ENCODE results near the gene ANKRD65. TPM values are rescaled to one million over a fixed set of nuclear protein-coding genes. Genes with fewer than 3 reads are reported as not detected.

Gene ANKRD65
- total and polyA plus RNA-seq, 4 experiments from 2014 or later, result not detected

Other genes starting within 250 kb of the ANKRD65 start
- gene TTLL10, start 247.4 kb downstream of the ANKRD65 start, total RNA-seq, result not detected
- gene TTLL10, start 247.4 kb downstream of the ANKRD65 start, polyA plus RNA-seq, result under 1 TPM; 0.27 to 0.45 TPM
- 1 to 10 TPM; 8.0 to 8.6 TPM for gene TNFRSF18, start 214.7 kb downstream of the ANKRD65 start, total RNA-seq
- gene TNFRSF18, start 214.7 kb downstream of the ANKRD65 start, polyA plus RNA-seq, result 10 to 100 TPM; 22.1 to 27.1 TPM
- 10 to 100 TPM; 13.5 to 15.5 TPM for gene TNFRSF4, start 207.1 kb downstream of the ANKRD65 start, total RNA-seq
- gene TNFRSF4, start 207.1 kb downstream of the ANKRD65 start, polyA plus RNA-seq, result 10 to 100 TPM; 63.2 to 75.1 TPM
- gene SDF4, start 189.3 kb downstream of the ANKRD65 start, total RNA-seq, result 100 to 1,000 TPM; 125 to 138 TPM
- gene SDF4, start 189.3 kb downstream of the ANKRD65 start, polyA plus RNA-seq, result 100 to 1,000 TPM in 1 of 2 donors, 10 to 100 TPM in 1; 97.4 to 106 TPM
- 10 to 100 TPM; 23.0 to 23.7 TPM for gene B3GALT6, start 189.0 kb downstream of the ANKRD65 start, total RNA-seq
- gene B3GALT6, start 189.0 kb downstream of the ANKRD65 start, polyA plus RNA-seq, result 10 to 100 TPM in 1 of 2 donors, 1 to 10 TPM in 1; 5.4 to 14.4 TPM
- gene C1QTNF12, start 174.6 kb downstream of the ANKRD65 start, total RNA-seq, result 1 to 10 TPM; 2.4 to 3.3 TPM
- gene C1QTNF12, start 174.6 kb downstream of the ANKRD65 start, polyA plus RNA-seq, result under 1 TPM in 1 of 2 donors, not detected in 1; 0.31 TPM
- 10 to 100 TPM; 82.8 to 92.9 TPM for gene UBE2J2, start 147.4 kb downstream of the ANKRD65 start, total RNA-seq
- gene UBE2J2, start 147.4 kb downstream of the ANKRD65 start, polyA plus RNA-seq, result 10 to 100 TPM; 79.4 to 96.7 TPM
- 10 to 100 TPM in 1 of 2 experiments, 1 to 10 TPM in 1; 9.6 to 11.5 TPM for gene SCNN1D, start 140.8 kb downstream of the ANKRD65 start, total RNA-seq
- gene SCNN1D, start 140.8 kb downstream of the ANKRD65 start, polyA plus RNA-seq, result under 1 TPM in 1 of 2 donors, not detected in 1; 0.25 TPM
- gene ACAP3, start 113.3 kb downstream of the ANKRD65 start, total RNA-seq, result 10 to 100 TPM; 59.7 to 65.6 TPM
- gene ACAP3, start 113.3 kb downstream of the ANKRD65 start, polyA plus RNA-seq, result 1 to 10 TPM; 5.4 to 6.9 TPM
- gene PUSL1, start 112.7 kb downstream of the ANKRD65 start, total RNA-seq, result 10 to 100 TPM; 24.1 to 27.9 TPM
- gene PUSL1, start 112.7 kb downstream of the ANKRD65 start, polyA plus RNA-seq, result 10 to 100 TPM; 15.4 to 16.7 TPM
- 100 to 1,000 TPM; 163 to 173 TPM for gene INTS11, start 96.6 kb downstream of the ANKRD65 start, total RNA-seq
- 10 to 100 TPM; 68.3 to 71.3 TPM for gene INTS11, start 96.6 kb downstream of the ANKRD65 start, polyA plus RNA-seq
- 10 to 100 TPM; 25.0 to 28.3 TPM for gene CPTP, start 96.5 kb downstream of the ANKRD65 start, total RNA-seq
- gene CPTP, start 96.5 kb downstream of the ANKRD65 start, polyA plus RNA-seq, result 10 to 100 TPM; 15.4 to 26.8 TPM
- gene TAS1R3, start 90.0 kb downstream of the ANKRD65 start, total RNA-seq, result 1 to 10 TPM; 1.5 TPM
- under 1 TPM in 1 of 2 donors, not detected in 1; 0.47 TPM for gene TAS1R3, start 90.0 kb downstream of the ANKRD65 start, polyA plus RNA-seq
- gene DVL1, start 71.9 kb downstream of the ANKRD65 start, total RNA-seq, result 10 to 100 TPM; 43.7 to 44.6 TPM
- gene DVL1, start 71.9 kb downstream of the ANKRD65 start, polyA plus RNA-seq, result 1 to 10 TPM in 1 of 2 donors, under 1 TPM in 1; 0.19 to 1.9 TPM
- under 1 TPM in 1 of 2 experiments, not detected in 1; 0.35 TPM for gene MXRA8, start 62.7 kb downstream of the ANKRD65 start, total RNA-seq
- under 1 TPM in 1 of 2 donors, not detected in 1; 0.57 TPM for gene MXRA8, start 62.7 kb downstream of the ANKRD65 start, polyA plus RNA-seq
- gene AURKAIP1, start 46.1 kb downstream of the ANKRD65 start, total RNA-seq, result 10 to 100 TPM; 60.4 to 72.7 TPM
- gene AURKAIP1, start 46.1 kb downstream of the ANKRD65 start, polyA plus RNA-seq, result 100 to 1,000 TPM; 159 to 179 TPM
- 100 to 1,000 TPM; 388 to 394 TPM for gene CCNL2, start 21.9 kb downstream of the ANKRD65 start, total RNA-seq
- gene CCNL2, start 21.9 kb downstream of the ANKRD65 start, polyA plus RNA-seq, result 10 to 100 TPM; 18.3 to 36.6 TPM
- gene MRPL20, start 14.0 kb downstream of the ANKRD65 start, total RNA-seq, result 100 to 1,000 TPM; 119 to 123 TPM
- gene MRPL20, start 14.0 kb downstream of the ANKRD65 start, polyA plus RNA-seq, result 100 to 1,000 TPM; 171 to 202 TPM
- not detected for gene VWA1, start 14.4 kb upstream of the ANKRD65 start, total RNA-seq
- gene VWA1, start 14.4 kb upstream of the ANKRD65 start, polyA plus RNA-seq, result not detected
- gene ATAD3C, start 28.4 kb upstream of the ANKRD65 start, total RNA-seq, result 1 to 10 TPM; 1.5 to 1.6 TPM
- gene ATAD3C, start 28.4 kb upstream of the ANKRD65 start, polyA plus RNA-seq, result 1 to 10 TPM; 1.8 to 2.1 TPM
- gene ATAD3B, start 50.5 kb upstream of the ANKRD65 start, total RNA-seq, result 10 to 100 TPM; 51.1 to 53.8 TPM
- 1 to 10 TPM; 2.9 to 8.1 TPM for gene ATAD3B, start 50.5 kb upstream of the ANKRD65 start, polyA plus RNA-seq
- 10 to 100 TPM; 23.0 to 24.7 TPM for gene ATAD3A, start 90.9 kb upstream of the ANKRD65 start, total RNA-seq
- gene ATAD3A, start 90.9 kb upstream of the ANKRD65 start, polyA plus RNA-seq, result 10 to 100 TPM in 1 of 2 donors, 1 to 10 TPM in 1; 9.5 to 12.2 TPM
- gene TMEM240, start 119.3 kb upstream of the ANKRD65 start, total RNA-seq, result 1 to 10 TPM; 1.8 to 2.8 TPM
- not detected for gene TMEM240, start 119.3 kb upstream of the ANKRD65 start, polyA plus RNA-seq
- gene SSU72, start 153.6 kb upstream of the ANKRD65 start, total RNA-seq, result 100 to 1,000 TPM; 128 to 132 TPM
- gene SSU72, start 153.6 kb upstream of the ANKRD65 start, polyA plus RNA-seq, result 100 to 1,000 TPM; 202 to 209 TPM
- gene FNDC10, start 178.9 kb upstream of the ANKRD65 start, total RNA-seq, result 1 to 10 TPM; 2.7 to 2.9 TPM
- gene FNDC10, start 178.9 kb upstream of the ANKRD65 start, polyA plus RNA-seq, result 1 to 10 TPM in 1 of 2 donors, under 1 TPM in 1; 0.72 to 1.3 TPM
- 100 to 1,000 TPM; 112 to 114 TPM for gene MIB2, start 194.2 kb upstream of the ANKRD65 start, total RNA-seq
- 10 to 100 TPM; 12.7 to 34.6 TPM for gene MIB2, start 194.2 kb upstream of the ANKRD65 start, polyA plus RNA-seq
- 1 to 10 TPM; 3.5 to 3.7 TPM for gene MMP23B, start 210.9 kb upstream of the ANKRD65 start, total RNA-seq
- under 1 TPM in 1 of 2 donors, not detected in 1; 0.53 TPM for gene MMP23B, start 210.9 kb upstream of the ANKRD65 start, polyA plus RNA-seq
- gene CDK11B, start 237.7 kb upstream of the ANKRD65 start, total RNA-seq, result 10 to 100 TPM; 44.2 to 44.7 TPM
- gene CDK11B, start 237.7 kb upstream of the ANKRD65 start, polyA plus RNA-seq, result 10 to 100 TPM in 1 of 2 donors, 1 to 10 TPM in 1; 2.5 to 24.5 TPM

Measured in CD4-positive, alpha-beta memory T cell (primary cell).